K562 (cell line): ENCODE measurements around the gene LYPLA2. TPM values are rescaled to one million over a fixed set of nuclear protein-coding genes. Genes with fewer than 3 reads are reported as not detected.
A peak's percentile ranks its signal among the peaks of the same experiment; 100 is the strongest.

Source experiments
- BACH1 ChIP-seq: fragments of 200-800 bp; sonication (Bioruptor generic); IDR thresholded peaks from 2 replicates; pipeline ENCODE4 v1.6.1; 2016; ENCODE audit warnings: missing genetic modification characterization, missing compliant biosample characterization
- E2F5 ChIP-seq: sonication (generic); formaldehyde crosslinking; IDR thresholded peaks from 2 replicates; pipeline ENCODE4 v1.8.0; 2022; ENCODE audit warnings: mild to moderate bottlenecking, missing genetic modification reagents
- GMEB1 ChIP-seq: fragments of 250-450 bp; sonication (Bioruptor Pico); IDR thresholded peaks from 2 replicates; pipeline ENCODE4 v1.4.0; 2020; ENCODE audit warnings: mild to moderate bottlenecking
- HMGXB4 ChIP-seq: sonication (generic); formaldehyde crosslinking; IDR thresholded peaks from 2 replicates; pipeline ENCODE4 v1.8.1; 2023; ENCODE audit warnings: mild to moderate bottlenecking, missing genetic modification reagents
- RFX1 ChIP-seq: fragments of 450-650 bp; IDR thresholded peaks from 2 replicates; pipeline ENCODE4 v1.6.1; 2016; ENCODE audit warnings: mild to moderate bottlenecking, moderate library complexity
- SETDB1 ChIP-seq: IDR thresholded peaks from one replicate; pipeline ENCODE4 v1.6.1; 2012; ENCODE audit warnings: low read length, control low read depth, inconsistent platforms
- SUPT5H ChIP-seq: fragments of 450-650 bp; IDR thresholded peaks from 2 replicates; pipeline ENCODE4 v1.6.1; 2016
- TARDBP ChIP-seq: fragments of 450-650 bp; IDR thresholded peaks from 2 replicates; pipeline ENCODE4 v1.6.1; 2016
- THRA ChIP-seq: fragments of 450-650 bp; IDR thresholded peaks from 2 replicates; pipeline ENCODE4 v1.6.1; 2017; ENCODE audit warnings: mild to moderate bottlenecking, moderate library complexity
- ZBTB11 ChIP-seq, 3 experiments: fragments of 200-800 bp in 1 of 3; fragments of 250-450 bp in 1 of 3; fragments of 450-650 bp in 1 of 3; sonication (Bioruptor Pico) in 1 of 3; sonication (Bioruptor generic) in 1 of 3; formaldehyde crosslinking in 1 of 3; IDR thresholded peaks; 2 replicates each; pipeline versions ENCODE4 v1.6.1 to v1.8.0; 2016 to 2022; ENCODE audit warnings: mild to moderate bottlenecking in 2 of 3, missing genetic modification characterization in 2 of 3, missing compliant biosample characterization in 1 of 3, moderate library complexity in 1 of 3
- ZBTB9 ChIP-seq: fragments of 450-650 bp; formaldehyde crosslinking; IDR thresholded peaks from 2 replicates; pipeline ENCODE4 v1.4.0; 2020; ENCODE audit warnings: mild to moderate bottlenecking, moderate library complexity
- ZNF133 ChIP-seq: fragments of 250-450 bp; sonication (Bioruptor Pico); IDR thresholded peaks from 2 replicates; pipeline ENCODE4 v1.4.0; 2020; ENCODE audit warnings: mild to moderate bottlenecking
- ZNF586 ChIP-seq: fragments of 450-650 bp; formaldehyde crosslinking; conservative IDR thresholded peaks from 2 replicates; pipeline ENCODE4 v1.4.0; 2020; ENCODE audit warnings: mild to moderate bottlenecking, moderate library complexity
- ZNF655 ChIP-seq: fragments of 250-450 bp; sonication (Bioruptor Pico); IDR thresholded peaks from 2 replicates; pipeline ENCODE4 v1.5.0; 2021
- polyA plus RNA-seq, 8 experiments: library from polyadenylated mRNA; depleted of rRNA in 4 of 8; stranded (reverse) in 5 of 8; unstranded in 3 of 8; fragments of >200 nt; fragmentation: Nextera tagmentation in 2 of 8; fragmentation: Illumina TruSeq in 1 of 8; extraction: Ambion mirVana in 2 of 8; extraction: Trizol in 1 of 8; gene quantifications; 2 replicates each; pipeline versions ENCODE4 v1.2.1 to v1.2.3, GENCODE V29; 2011 to 2014; ENCODE audit warnings: inconsistent platforms in 1 of 8, missing spikeins in 1 of 8
- total RNA-seq, 7 experiments: library from RNA; depleted of rRNA in 6 of 7; stranded (reverse); fragments of >200 nt in 6 of 7; fragmentation: Illumina TruSeq in 2 of 7; extraction: Trizol in 2 of 7; gene quantifications; 2 replicates each; pipeline versions ENCODE4 v1.2.1 to v1.2.3, GENCODE V29; 2011 to 2021; ENCODE audit warnings: low replicate concordance in 1 of 7

Gene LYPLA2
- total and polyA plus RNA-seq, 9 of the 15 experiments (the other 6 are each of a cell fraction or from before 2014, with no cell fraction given), result 3.9 to 128 (median 60.1) TPM

- peak in 2 of 3 experiments; percentile 77 to 97; a peak in 4 of 6 replicates for TF ChIP-seq ZBTB11 (CRISPR knock-in tag; IDR thresholded peaks at IDR 0.05)
- no peak for TF ChIP-seq RFX1
- TF ChIP-seq ZBTB9, result no peak; the same call in 1 of the 2 replicates
- 0 out of 2 replicates have a peak, but pooled peaks have one; percentile 23 for TF ChIP-seq TARDBP
- TF ChIP-seq HMGXB4 (CRISPR knock-in tag), result no peak; the same call in none of the 2 replicates
- no peak for TF ChIP-seq ZNF133 (CRISPR knock-in tag)
- TF ChIP-seq ZNF586 (CRISPR knock-in tag), result no peak
- TF ChIP-seq E2F5 (CRISPR knock-in tag), result no peak
- no peak for TF ChIP-seq ZNF655 (CRISPR knock-in tag)
- peak; percentile 76 for TF ChIP-seq GMEB1 (CRISPR knock-in tag)
- TF ChIP-seq BACH1, result no peak
- no peak for TF ChIP-seq SETDB1
- no peak for TF ChIP-seq THRA
- peak; percentile 94 for TF ChIP-seq SUPT5H
Measured at GRCh38 chr1:23743287-23744152, 47.4 kb upstream of the LYPLA2 start, which contains the start of gene ELOA (continued).
